Esophagus squamous epithelium (tissue), 4 donors: ENCODE data around the gene IDH3B.

Source experiments
- CTCF ChIP-seq, 6 experiments: fragments of 450-650 bp in 4 of 6; fragments of 200-600 bp in 2 of 6; sonication (generic) in 2 of 6; IDR thresholded peaks; one replicate each; pipeline ENCODE4 v1.5.1; 2016 to 2019; ENCODE audit warnings: antibody characterized with exemption in 6 of 6, mild to moderate bottlenecking in 4 of 6, moderate library complexity in 4 of 6
- POLR2A ChIP-seq, 4 donors: fragments of 450-650 bp; IDR thresholded peaks; one replicate each; pipeline ENCODE4 v1.6.1; 2017; ENCODE audit warnings: antibody characterized with exemption in 4 of 4, mild to moderate bottlenecking in 4 of 4, moderate library complexity in 3 of 4

DNA sequence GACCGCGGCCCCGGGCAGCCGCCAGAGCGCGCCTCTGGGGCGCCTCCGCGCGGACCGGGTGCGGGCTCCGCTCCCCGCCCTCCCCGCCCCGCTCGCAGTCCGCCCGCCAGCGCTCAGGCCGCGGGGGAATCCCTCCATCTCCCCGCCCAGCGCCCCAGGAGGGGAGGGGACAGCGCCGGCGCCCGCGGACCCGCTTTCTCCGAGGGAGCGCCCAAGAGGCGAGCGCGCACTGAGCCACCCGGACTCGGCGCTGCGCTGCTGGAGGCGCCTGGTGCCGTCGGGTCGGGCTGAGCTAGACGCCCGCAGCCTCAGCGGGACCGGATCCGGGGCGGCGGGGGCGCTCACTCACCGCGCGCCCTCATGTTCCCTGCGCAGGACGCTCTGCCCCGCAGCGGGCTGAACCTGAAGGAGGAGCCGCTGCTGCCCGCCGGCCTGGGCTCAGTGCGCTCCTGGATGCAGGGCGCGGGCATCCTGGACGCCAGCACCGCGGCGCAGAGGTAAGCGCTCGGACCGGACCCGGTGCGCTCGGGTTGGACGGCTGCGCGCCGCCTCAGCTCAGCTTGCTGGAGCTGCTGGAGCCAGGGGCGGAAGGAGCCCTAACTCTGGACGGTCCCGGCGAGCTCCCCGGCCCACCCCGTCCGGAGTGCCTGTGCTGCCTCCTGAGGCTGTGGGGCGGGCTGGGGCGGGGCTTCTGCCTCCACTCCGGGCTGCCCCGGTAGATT, 29.4 kb upstream of the IDH3B start:
- no peak for TF ChIP-seq CTCF (IDR thresholded peaks at IDR 0.05)
- TF ChIP-seq POLR2A (IDR thresholded peaks at IDR 0.05): no peak
